ENCODE data around the gene H6PD.

- TF ChIP-seq GATA2 (IDR thresholded peaks at IDR 0.05; ENCODE audit: low read depth, low read length) (no peak), GATA3 (IDR thresholded peaks at IDR 0.05; ENCODE audit: low read depth, low read length) (no peak)
Observed at GRCh38 chr1:9289711-9290485, 55.3 kb downstream of the H6PD start.
